Activated B cell treated with CpG ODN at 0.5 μM for 24 hours (primary cell): Measurements from ENCODE around the gene MACF1. TPM values are rescaled to one million over a fixed set of nuclear protein-coding genes. Genes with fewer than 3 reads are reported as not detected.
"Not testable (repeated sequence)": the region's sequence is repeated elsewhere in the genome, so short reads cannot be mapped to it uniquely, and the experiment has no call there.

Experiments used
- ATAC-seq: fragments of 200-7000 bp; cut with Tn5 transposase; one replicate; pipeline ENCODE4 v1.10.0; 2021; ENCODE audit warnings: low read depth, mild to moderate bottlenecking, moderate library complexity
- CTCF ChIA-PET: fragments of 350-600 bp; sonication (Branson Sonifier 250); formaldehyde crosslinking; loops from one replicate; lab custom pipeline; 2021; ENCODE audit warnings: antibody characterized with exemption; lab: Charles Lee
- POLR2A ChIA-PET: fragments of 350-600 bp; sonication (Branson Sonifier 250); formaldehyde crosslinking; loops from one replicate; lab custom pipeline; 2021; ENCODE audit warnings: antibody characterized with exemption; lab: Charles Lee
- DNase-seq: peaks from one replicate; pipeline ENCODE4 v3.0.0; 2022
- H3K27ac Mint-ChIP-seq: one replicate; pipeline ENCODE4 v1.8.0; 2020; ENCODE audit warnings: mixed read lengths
- H3K27me3 Mint-ChIP-seq: one replicate; pipeline ENCODE4 v1.8.0; 2021; ENCODE audit warnings: mixed read lengths
- H3K36me3 Mint-ChIP-seq: one replicate; pipeline ENCODE4 v1.8.0; 2021; ENCODE audit warnings: low read depth, mixed read lengths
- H3K4me1 Mint-ChIP-seq: one replicate; pipeline ENCODE4 v1.8.0; 2021; ENCODE audit warnings: mixed read lengths
- H3K4me3 Mint-ChIP-seq: one replicate; pipeline ENCODE4 v1.8.0; 2020; ENCODE audit warnings: mild to moderate bottlenecking, mixed read lengths
- H3K9me3 Mint-ChIP-seq: one replicate; pipeline ENCODE4 v1.8.0; 2020; ENCODE audit warnings: mixed read lengths
- CTCF ChIP-seq: fragments of 200-600 bp; IDR thresholded peaks from one replicate; pipeline ENCODE4 v1.8.0; 2022; ENCODE audit warnings: antibody characterized with exemption, mild to moderate bottlenecking
- intact Hi-C: fragments of 100-400 bp; cut with micrococcal nuclease; formaldehyde crosslinking; loops from one replicate; pipeline ENCODE4 v1.15.1; 2024
- total RNA-seq: library from RNA; stranded (reverse); gene quantifications from 2 replicates; pipeline ENCODE4 v1.2.3, GENCODE V29; 2022

The MACF1 gene
- total RNA-seq, 1 donor from 2014 or later, result 286 TPM

DNA sequence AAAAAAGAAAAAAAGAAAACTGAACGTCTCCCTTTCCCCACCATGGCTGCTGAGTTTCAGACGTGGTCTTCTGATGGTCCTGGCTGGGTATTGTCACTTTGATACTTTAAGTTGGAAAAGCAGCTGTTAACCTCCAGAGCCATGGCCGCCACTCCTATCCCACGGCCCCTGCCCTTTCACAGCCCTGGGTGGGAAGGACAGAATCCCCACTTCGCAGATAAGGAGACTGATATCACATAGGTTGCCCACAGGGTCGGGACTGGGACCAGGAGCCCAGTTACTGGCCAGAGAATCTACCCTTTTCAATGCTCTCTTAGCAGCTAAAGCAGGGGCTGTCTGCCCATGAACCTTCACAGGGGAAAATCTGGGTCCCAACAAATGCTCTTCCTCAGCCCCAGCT is 303.8 kb downstream of the MACF1 start:
- H3K9me3 Mint-ChIP-seq, result no peaks in the 10 kb centered on the region
- no peak for TF ChIP-seq CTCF
- CTCF ChIA-PET, result no interaction called here
- H3K4me3 Mint-ChIP-seq, result no peak overlapping the region
- no peaks in the 10 kb centered on the region for H3K36me3 Mint-ChIP-seq
- no peak for ATAC-seq
- no peak for DNase-seq
- POLR2A ChIA-PET, result interaction anchor here (0.6 kb wide), 1 partner anchor 14 kb away, joined by 5 read pairs; no protein-coding TSS in a partner anchor
- peak overlapping the region; percentile 30 for H3K27ac Mint-ChIP-seq
- peaks cover 16% of the 10 kb centered on the region for H3K4me1 Mint-ChIP-seq
- intact Hi-C loops, result no loop called here
- H3K27me3 Mint-ChIP-seq, result no peaks in the 10 kb centered on the region

DNA sequence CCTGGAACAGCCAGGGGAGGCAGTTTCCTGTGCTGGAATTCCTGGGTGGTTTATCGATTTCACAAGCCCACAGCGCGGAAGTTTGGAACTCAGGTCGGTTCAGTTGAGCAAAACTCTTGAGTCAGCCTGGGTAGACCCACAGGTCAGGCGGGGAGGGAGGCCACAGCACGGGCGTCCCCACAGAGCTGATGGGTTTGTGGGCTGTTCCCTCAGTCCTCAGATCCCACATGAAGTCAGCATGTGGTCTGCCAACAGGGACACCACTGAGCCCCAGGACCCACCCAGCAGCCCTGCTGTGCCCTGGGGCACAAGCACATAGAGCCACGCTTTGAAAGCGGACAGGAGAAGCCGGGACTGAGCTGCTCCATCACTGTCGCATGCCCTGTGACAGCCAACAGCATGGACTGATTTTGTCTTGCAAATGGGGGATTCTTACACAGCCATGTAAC is 304.4 kb downstream of the MACF1 start:
- TF ChIP-seq CTCF, result no peak
- no peaks in the 10 kb centered on the region for H3K36me3 Mint-ChIP-seq
- H3K4me1 Mint-ChIP-seq, result peaks cover 16% of the 10 kb centered on the region
- ATAC-seq (peak; percentile 26), DNase-seq (no peak)
- intact Hi-C loops, result no loop called here
- POLR2A ChIA-PET, result interaction anchor here (0.5 kb wide), 1 partner anchor 651 kb away, joined by 4 read pairs; no protein-coding TSS in a partner anchor
- peak overlapping the region; percentile 30 for H3K27ac Mint-ChIP-seq
- H3K27me3 Mint-ChIP-seq, result no peaks in the 10 kb centered on the region
- CTCF ChIA-PET, result no interaction called here
- H3K9me3 Mint-ChIP-seq, result no peaks in the 10 kb centered on the region
- peak overlapping the region; percentile 73 for H3K4me3 Mint-ChIP-seq

GRCh38 chr1:39509360-39510009 is 305.0 kb downstream of the MACF1 start:
- intact Hi-C loops, result no loop called here
- H3K4me3 Mint-ChIP-seq, result peak overlapping the region; percentile 73
- TF ChIP-seq CTCF, result no peak
- ATAC-seq, result peak; percentile 31
- H3K27me3 Mint-ChIP-seq, result no peaks in the 10 kb centered on the region
- DNase-seq, result no peak
- peaks cover 16% of the 10 kb centered on the region for H3K4me1 Mint-ChIP-seq
- no peaks in the 10 kb centered on the region for H3K36me3 Mint-ChIP-seq
- CTCF ChIA-PET, result no interaction called here
- H3K9me3 Mint-ChIP-seq, result no peaks in the 10 kb centered on the region
- POLR2A ChIA-PET, result interaction anchor here (0.5 kb wide), 1 partner anchor 650 kb away, joined by 4 read pairs; no protein-coding TSS in a partner anchor
- H3K27ac Mint-ChIP-seq, result peak overlapping the region; percentile 6

DNA sequence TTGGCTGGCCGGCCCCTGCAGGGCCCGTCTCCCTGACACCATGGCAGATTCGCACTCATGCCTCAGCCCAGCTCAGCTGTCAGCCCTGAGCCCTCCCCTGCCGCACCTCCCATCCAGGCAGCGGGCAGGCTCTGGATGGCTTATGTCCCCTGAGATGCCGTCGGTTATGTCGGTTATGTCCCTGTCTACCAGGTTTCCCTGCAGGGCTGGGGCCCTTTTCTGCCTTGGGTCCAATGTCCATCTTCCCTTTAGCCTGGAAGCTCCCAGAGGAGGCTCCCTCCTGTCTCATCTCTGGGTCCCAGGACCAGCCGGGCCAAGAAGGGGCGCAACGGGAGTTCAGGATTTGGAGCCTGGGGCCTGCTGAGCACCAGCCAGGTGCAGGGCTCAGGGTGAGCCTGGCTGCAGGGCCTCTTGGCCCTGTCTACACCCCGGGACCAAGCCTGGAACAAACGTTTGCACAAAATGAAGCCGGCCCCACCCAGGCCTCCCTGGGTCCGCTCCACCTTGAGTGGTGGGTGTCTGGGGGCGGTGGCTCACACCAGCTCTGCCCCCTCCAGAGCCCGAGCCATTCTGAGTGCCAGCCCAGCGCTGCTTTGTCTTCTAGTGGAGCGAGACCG is 306.2 kb downstream of the MACF1 start:
- H3K9me3 Mint-ChIP-seq, CTCF ChIA-PET, DNase-seq, ATAC-seq, H3K4me3 Mint-ChIP-seq, intact Hi-C loops, H3K27ac Mint-ChIP-seq, POLR2A ChIA-PET, H3K27me3 Mint-ChIP-seq, H3K36me3 Mint-ChIP-seq: not testable (repeated sequence)
- peaks cover 19% of the 10 kb centered on the region for H3K4me1 Mint-ChIP-seq

DNA sequence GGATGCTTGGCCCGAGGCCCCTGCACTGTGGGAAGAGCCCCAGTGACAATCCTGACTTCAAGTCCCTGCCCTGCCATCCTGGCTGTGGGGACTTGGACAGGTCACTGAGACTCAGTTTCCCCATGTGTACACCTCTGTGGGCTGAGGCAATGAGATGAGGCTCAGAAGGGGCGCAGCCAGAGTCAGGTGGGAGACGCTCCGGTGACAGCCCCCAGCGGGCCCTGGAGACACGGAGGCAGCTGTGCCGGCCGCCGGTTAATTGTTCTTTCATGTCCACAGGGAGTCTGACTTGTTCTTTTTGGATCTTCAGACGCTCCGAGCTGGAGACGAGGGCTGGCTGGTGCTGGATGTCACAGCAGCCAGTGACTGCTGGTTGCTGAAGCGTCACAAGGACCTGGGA is 307.0 kb downstream of the MACF1 start:
- intact Hi-C loops, POLR2A ChIA-PET, H3K4me3 Mint-ChIP-seq, DNase-seq, ATAC-seq, H3K36me3 Mint-ChIP-seq, H3K27me3 Mint-ChIP-seq, H3K9me3 Mint-ChIP-seq, H3K27ac Mint-ChIP-seq, CTCF ChIA-PET: not testable (repeated sequence)
- H3K4me1 Mint-ChIP-seq, result peaks cover 19% of the 10 kb centered on the region

- POLR2A ChIA-PET, intact Hi-C loops: not testable (repeated sequence)
- peak; percentile 26 for ATAC-seq
Observed at GRCh38 chr1:39512234-39512847, 307.8 kb downstream of the MACF1 start.

DNA sequence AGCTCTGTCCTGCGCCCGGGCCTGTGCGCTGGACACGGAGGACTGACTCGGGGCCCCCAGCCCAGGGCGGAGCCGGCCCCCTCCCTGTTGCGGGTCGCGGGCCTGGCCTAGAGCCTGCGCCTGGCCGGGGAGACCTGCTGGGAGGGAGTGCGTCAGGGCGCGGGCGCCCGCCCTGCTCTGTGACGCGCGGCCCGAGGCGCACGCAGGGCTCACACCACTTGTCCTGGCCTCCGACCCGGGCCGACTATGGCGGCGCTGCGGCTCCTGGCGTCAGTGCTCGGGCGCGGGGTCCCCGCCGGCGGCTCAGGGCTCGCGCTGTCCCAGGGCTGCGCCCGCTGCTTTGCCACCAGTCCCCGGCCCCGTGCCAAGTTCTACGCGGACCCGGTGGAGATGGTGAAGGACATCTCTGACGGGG is 310.2 kb downstream of the MACF1 start:
- H3K36me3 Mint-ChIP-seq, H3K27me3 Mint-ChIP-seq, intact Hi-C loops, POLR2A ChIA-PET, H3K4me3 Mint-ChIP-seq, H3K27ac Mint-ChIP-seq, DNase-seq, H3K4me1 Mint-ChIP-seq, H3K9me3 Mint-ChIP-seq, CTCF ChIA-PET, ATAC-seq: not testable (repeated sequence)

More at GRCh38 chr1:39512234-39512847, 307.8 kb downstream of the MACF1 start:
- H3K36me3 Mint-ChIP-seq, H3K27me3 Mint-ChIP-seq, H3K4me3 Mint-ChIP-seq, H3K9me3 Mint-ChIP-seq, H3K27ac Mint-ChIP-seq, DNase-seq, CTCF ChIA-PET: not testable (repeated sequence)
- H3K4me1 Mint-ChIP-seq, result peaks cover 19% of the 10 kb centered on the region

DNA sequence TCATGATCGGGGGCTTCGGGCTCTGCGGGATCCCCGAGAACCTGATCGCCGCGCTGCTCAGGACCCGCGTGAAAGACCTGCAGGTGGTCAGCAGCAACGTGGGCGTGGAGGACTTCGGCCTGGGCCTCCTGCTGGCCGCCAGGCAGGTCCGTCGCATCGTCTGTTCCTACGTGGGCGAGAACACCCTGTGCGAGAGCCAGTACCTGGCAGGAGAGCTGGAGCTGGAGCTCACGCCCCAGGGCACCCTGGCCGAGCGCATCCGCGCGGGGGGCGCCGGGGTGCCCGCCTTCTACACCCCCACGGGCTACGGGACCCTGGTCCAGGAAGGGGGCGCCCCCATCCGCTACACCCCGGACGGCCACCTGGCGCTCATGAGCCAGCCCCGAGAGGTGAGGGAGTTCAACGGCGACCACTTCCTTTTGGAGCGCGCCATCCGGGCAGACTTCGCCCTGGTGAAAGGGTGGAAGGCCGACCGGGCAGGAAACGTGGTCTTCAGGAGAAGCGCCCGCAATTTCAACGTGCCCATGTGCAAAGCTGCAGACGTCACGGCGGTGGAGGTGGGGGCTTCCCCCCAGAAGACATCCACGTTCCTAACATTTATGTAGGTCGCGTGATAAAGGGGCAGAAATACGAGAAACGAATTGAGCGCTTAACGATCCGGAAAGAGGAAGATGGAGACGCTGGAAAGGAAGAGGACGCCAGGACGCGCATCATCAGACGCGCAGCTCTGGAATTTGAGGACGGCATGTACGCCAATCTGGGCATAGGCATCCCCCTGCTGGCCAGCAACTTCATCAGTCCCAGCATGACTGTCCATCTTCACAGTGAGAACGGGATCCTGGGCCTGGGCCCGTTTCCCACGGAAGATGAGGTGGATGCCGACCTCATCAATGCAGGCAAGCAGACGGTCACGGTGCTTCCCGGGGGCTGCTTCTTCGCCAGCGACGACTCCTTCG is 310.9 kb downstream of the MACF1 start:
- H3K27ac Mint-ChIP-seq, H3K4me1 Mint-ChIP-seq, H3K9me3 Mint-ChIP-seq, H3K36me3 Mint-ChIP-seq, DNase-seq, H3K27me3 Mint-ChIP-seq, CTCF ChIA-PET, POLR2A ChIA-PET, intact Hi-C loops: not testable (repeated sequence)
- peak overlapping the region; percentile 56 for H3K4me3 Mint-ChIP-seq
- ATAC-seq, result peak; percentile 38
